PC-9 (cell line): ENCODE measurements around the gene FBRSL1.

ENCODE experiments used
- CTCF ChIP-seq: fragments of 200-600 bp; sonication (generic); conservative IDR thresholded peaks from 2 replicates; pipeline ENCODE4 v1.6.1; 2017; ENCODE audit warnings: mixed run types, antibody characterized with exemption, mild to moderate bottlenecking, moderate library complexity
- EZH2 ChIP-seq: fragments of 200-600 bp; sonication (generic); IDR thresholded peaks from 2 replicates; pipeline ENCODE4 v1.8.0; 2017; ENCODE audit warnings: antibody characterized with exemption, low read depth

GRCh38 chr12:132490422-132491137 is 629 bp downstream of the FBRSL1 start:
- no peak for TF ChIP-seq CTCF
- no peak for TF ChIP-seq EZH2
